Activated CD8-positive, alpha-beta memory T cell treated with anti-CD3 and anti-CD28 coated beads, Interleukin-2, amount 10 ng/mL, durations not matched to agents 7 days and 5 days (primary cell): ENCODE data around the gene SYNE4. TPM values are rescaled to one million over a fixed set of nuclear protein-coding genes. Genes with fewer than 3 reads are reported as not detected.

Source experiments
- ATAC-seq: fragments of 150-1000 bp; cut with Tn5 transposase; one replicate; pipeline ENCODE4 v1.10.0; 2021; ENCODE audit warnings: moderate library complexity
- CTCF ChIA-PET: fragments of 350-600 bp; sonication (Branson Sonifier 250); formaldehyde crosslinking; loops from one replicate; lab custom pipeline; 2021; ENCODE audit warnings: antibody characterized with exemption; lab: Charles Lee
- DNase-seq: peaks from one replicate; pipeline ENCODE4 v3.0.0-alpha.2; 2020
- H3K27ac Mint-ChIP-seq: one replicate; pipeline ENCODE4 v1.8.0; 2021; ENCODE audit warnings: mild to moderate bottlenecking, mixed read lengths
- H3K27me3 Mint-ChIP-seq: one replicate; pipeline ENCODE4 v1.8.0; 2021; ENCODE audit warnings: mixed read lengths
- H3K36me3 Mint-ChIP-seq: one replicate; pipeline ENCODE4 v1.8.0; 2021; ENCODE audit warnings: mild to moderate bottlenecking, mixed read lengths
- H3K4me1 Mint-ChIP-seq: one replicate; pipeline ENCODE4 v1.8.0; 2021; ENCODE audit warnings: mixed read lengths
- H3K4me3 Mint-ChIP-seq: one replicate; pipeline ENCODE4 v1.8.0; 2021; ENCODE audit warnings: mild to moderate bottlenecking, moderate library complexity, mixed read lengths
- H3K9me3 Mint-ChIP-seq: one replicate; pipeline ENCODE4 v1.8.0; 2022; ENCODE audit warnings: low read depth, mixed read lengths
- total RNA-seq, 2 experiments: library from RNA; stranded (reverse); gene quantifications; one replicate each; pipeline ENCODE4 v1.2.3, GENCODE V29; 2021

SYNE4 gene
- total RNA-seq, 2 experiments from 2014 or later = 1.4 to 3.2 TPM

DNA sequence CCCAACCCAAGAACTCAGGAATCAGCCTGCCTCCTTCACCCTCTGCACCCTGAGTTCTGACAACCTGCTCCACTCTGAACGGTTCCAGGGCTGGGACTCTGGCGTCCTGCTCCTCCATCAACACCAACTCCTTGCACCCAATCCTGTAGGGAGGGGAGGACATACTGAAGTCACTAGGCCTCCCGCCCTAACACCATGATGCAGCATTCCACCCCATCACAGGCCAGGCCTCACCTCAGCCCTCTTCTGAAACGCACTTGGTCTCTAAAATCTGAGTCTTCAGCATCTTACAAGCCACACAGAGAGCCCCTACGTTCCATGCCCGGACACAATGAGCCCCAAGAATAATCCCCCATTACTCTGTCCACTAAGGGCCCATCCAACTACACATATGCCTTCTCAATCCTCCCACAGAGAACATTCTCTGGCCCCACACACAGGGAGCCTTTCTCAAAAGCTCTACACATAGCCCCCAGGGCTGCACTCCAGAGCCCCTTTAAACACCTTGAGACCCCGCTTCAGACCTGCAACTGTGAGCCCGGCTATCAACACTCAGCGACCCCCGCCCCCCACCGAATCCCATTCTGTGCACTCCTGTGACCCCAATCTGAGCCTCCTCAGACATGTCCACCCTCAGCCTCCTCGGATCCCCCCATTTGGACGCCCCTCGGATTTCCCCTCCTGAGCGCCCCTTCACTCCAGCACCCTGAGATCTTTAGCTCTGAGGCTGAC lies 4.8 kb upstream of the SYNE4 start:
- peak overlapping the region; percentile 95 for H3K27ac Mint-ChIP-seq
- H3K4me1 Mint-ChIP-seq = peaks cover 33% of the 10 kb centered on the region
- CTCF ChIA-PET = interaction anchor here (0.7 to 1.5 kb wide), 4 partner anchors 19 to 240 kb away, joined by 3 to 4 read pairs (median 3); no protein-coding TSS in a partner anchor
- DNase-seq = no peak
- peaks cover 4% of the 10 kb centered on the region for H3K36me3 Mint-ChIP-seq
- H3K4me3 Mint-ChIP-seq = peak overlapping the region; percentile 92
- H3K27me3 Mint-ChIP-seq = no peaks in the 10 kb centered on the region
- no peak for ATAC-seq
- H3K9me3 Mint-ChIP-seq = no peaks in the 10 kb centered on the region

DNA sequence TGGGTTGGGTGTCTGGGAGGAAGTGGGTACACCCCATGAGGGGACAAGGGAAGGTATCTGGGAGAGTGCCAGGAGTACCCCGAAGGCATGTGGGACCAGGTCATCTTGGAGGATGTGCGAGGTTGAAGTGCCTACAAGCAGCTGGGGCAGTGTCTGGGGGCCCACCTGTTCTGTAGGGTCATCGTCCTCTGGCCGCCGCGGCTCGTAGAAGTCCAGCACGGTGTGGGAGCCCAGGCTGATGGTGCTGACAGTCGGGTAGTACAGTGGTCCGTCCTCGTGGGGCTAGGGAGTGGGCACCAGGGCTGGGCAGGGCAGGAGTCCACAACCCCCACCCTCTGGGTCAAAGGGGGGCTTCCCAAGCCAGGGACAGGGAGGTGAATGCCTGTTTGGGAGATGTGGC lies 1.8 kb upstream of the SYNE4 start:
- DNase-seq (no peak), ATAC-seq (no peak)
- Mint-ChIP-seq H3K9me3 (no peaks in the 10 kb centered on the region), H3K4me1 (peaks cover 25% of the 10 kb centered on the region), H3K27ac (no peak overlapping the region), H3K36me3 (no peaks in the 10 kb centered on the region), H3K27me3 (no peaks in the 10 kb centered on the region), H3K4me3 (no peak overlapping the region)
- CTCF ChIA-PET = no interaction called here

DNA sequence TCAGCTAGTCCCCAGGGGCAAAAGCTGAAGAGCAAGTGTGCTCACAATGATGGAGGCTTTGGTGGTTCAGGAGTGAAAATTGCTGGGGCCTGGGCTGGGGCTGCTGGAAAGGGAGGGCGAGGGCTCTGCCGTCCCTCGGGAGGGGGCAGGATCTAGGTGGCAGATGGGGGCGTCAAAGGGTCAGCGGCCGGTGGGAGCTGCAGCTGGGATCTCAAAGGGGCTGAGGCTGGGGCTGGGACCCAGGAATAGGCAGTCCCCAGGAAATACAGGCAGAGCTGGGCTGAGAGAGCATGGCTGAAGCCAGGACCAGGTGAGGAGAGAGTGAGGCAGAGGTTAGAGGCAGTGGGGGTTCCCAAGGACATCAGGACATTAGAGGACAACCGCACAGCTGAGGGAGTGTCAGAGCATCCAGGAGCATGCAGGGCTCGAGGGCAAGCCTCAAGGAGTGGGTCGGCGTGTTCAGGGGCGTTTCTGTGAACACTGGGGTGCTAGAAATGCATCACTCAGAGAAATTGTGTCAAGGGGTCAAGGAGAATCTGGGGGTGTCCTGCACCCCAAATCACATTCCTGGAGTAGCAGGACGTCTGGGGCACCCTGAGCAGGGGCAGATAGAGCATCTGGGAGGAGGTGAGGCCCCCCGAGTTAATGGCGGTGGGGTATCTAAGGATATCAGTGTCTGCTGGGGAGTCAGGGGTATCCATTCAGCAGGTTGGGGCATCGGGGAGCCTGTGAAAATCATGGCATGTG lies 1.2 kb upstream of the SYNE4 start:
- DNase-seq (no peak), ATAC-seq (no peak)
- CTCF ChIA-PET = interaction anchor here (1.3 kb wide), 1 partner anchor 51 kb away, joined by 3 read pairs; no protein-coding TSS in a partner anchor
- Mint-ChIP-seq H3K36me3 (no peaks in the 10 kb centered on the region), H3K27ac (no peak overlapping the region), H3K27me3 (no peaks in the 10 kb centered on the region), H3K4me1 (peaks cover 19% of the 10 kb centered on the region), H3K9me3 (no peaks in the 10 kb centered on the region), H3K4me3 (no peak overlapping the region)

DNA sequence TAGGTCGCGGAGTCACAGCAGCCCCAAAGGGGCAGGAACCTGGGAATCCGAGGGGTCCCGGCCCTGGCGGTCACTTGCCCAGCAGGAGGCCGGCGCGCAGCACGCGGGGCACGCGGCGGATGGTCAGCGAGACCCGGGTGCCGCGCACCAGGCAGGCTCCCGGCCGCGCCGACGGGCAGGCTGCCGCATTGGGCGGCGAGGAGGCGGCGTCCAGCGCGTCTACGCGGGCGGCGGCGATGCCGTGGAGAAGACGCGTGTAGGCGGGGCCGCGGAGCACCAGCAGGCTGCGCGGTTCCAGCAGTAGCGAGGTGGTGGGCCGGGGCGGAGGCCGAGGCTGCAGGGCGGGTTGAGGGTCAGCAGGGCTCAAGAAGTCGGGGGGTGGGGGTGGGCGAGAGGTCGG lies 607 bp upstream of the SYNE4 start:
- Mint-ChIP-seq H3K4me1 (peaks cover 14% of the 10 kb centered on the region), H3K27ac (no peak overlapping the region), H3K36me3 (no peaks in the 10 kb centered on the region), H3K9me3 (no peaks in the 10 kb centered on the region), H3K4me3 (no peak overlapping the region), H3K27me3 (no peaks in the 10 kb centered on the region)
- DNase-seq = peak; percentile 54
- CTCF ChIA-PET = interaction anchor here (1.3 kb wide), 1 partner anchor 51 kb away, joined by 3 read pairs; no protein-coding TSS in a partner anchor
- peak; percentile 24 for ATAC-seq

DNA sequence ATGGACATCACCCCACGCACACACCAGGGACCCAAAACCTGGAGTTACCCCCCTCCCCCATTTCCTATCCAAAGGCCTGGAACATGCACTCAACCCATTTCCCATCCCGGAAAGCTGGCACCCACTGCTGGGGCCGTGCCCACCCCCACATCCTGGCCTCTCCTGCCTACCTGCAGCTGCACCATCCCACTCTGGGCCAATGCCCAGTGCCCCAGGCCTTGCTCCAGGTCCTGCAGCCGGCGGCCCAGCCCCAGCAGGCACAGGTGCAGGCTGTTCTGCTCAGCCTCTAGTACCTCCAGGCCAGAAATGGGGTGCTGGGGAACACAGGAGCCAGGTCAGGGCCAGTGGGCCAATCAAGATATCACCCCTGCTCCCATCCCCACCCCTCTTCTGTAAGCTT lies 1.7 kb downstream of the SYNE4 start:
- H3K4me1 Mint-ChIP-seq = peaks cover 10% of the 10 kb centered on the region
- CTCF ChIA-PET = no interaction called here
- ATAC-seq (no peak), DNase-seq (no peak)
- peaks cover under 1% of the 10 kb centered on the region for H3K36me3 Mint-ChIP-seq
- no peak overlapping the region for H3K4me3 Mint-ChIP-seq
- no peaks in the 10 kb centered on the region for H3K9me3 Mint-ChIP-seq
- no peak overlapping the region for H3K27ac Mint-ChIP-seq
- H3K27me3 Mint-ChIP-seq = no peaks in the 10 kb centered on the region

DNA sequence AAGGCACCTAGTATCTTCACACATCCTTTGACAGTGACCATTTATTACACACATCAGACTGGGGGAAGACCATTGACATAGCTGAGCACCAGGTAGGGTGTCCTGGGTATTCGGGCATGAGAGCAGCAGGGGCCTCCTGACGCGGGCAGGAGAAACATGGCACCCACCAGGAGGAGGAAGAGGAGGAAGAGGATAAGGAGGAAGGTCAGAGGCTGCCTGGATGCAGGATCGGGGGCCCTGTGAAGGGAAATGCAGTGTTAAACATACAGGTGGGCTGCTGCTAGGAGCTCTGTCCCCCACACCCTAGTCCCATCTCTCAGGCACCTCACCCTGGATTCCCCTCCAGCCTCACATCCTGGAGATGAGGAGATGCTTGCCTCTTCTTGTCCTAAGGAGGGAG lies 5.3 kb downstream of the SYNE4 start:
- peaks cover 4% of the 10 kb centered on the region for H3K36me3 Mint-ChIP-seq
- H3K4me1 Mint-ChIP-seq = peaks cover 5% of the 10 kb centered on the region
- H3K4me3 Mint-ChIP-seq = no peak overlapping the region
- ATAC-seq = no peak
- no peaks in the 10 kb centered on the region for H3K9me3 Mint-ChIP-seq
- CTCF ChIA-PET = no interaction called here
- H3K27me3 Mint-ChIP-seq = no peaks in the 10 kb centered on the region
- H3K27ac Mint-ChIP-seq = no peak overlapping the region
- DNase-seq = no peak

DNA sequence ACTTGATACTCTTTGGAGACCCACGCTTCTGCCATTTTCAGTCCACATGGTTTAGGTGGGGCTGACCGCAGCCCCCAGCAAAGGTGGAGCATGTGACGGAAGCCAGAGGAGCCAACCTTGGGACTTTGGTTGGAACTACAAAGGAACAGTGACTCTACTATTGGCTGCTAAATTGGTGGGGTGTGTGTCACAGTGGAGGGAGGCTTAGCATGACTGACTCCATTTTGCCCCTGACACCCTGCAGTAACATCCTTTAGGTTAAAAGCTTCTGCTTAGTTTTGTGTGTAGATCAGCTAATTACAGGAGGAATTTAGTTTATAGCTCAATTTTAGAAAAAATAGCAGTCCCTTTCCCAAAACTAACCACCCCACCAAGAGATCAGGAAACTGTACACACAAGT lies 7.0 kb downstream of the SYNE4 start:
- Mint-ChIP-seq H3K36me3 (peaks cover 7% of the 10 kb centered on the region), H3K9me3 (no peaks in the 10 kb centered on the region), H3K4me1 (peaks cover 14% of the 10 kb centered on the region), H3K27ac (no peak overlapping the region), H3K27me3 (no peaks in the 10 kb centered on the region), H3K4me3 (no peak overlapping the region)
- DNase-seq = no peak
- no peak for ATAC-seq
- CTCF ChIA-PET = interaction anchor here (0.6 kb wide), 1 partner anchor 48 kb away, joined by 3 read pairs; no protein-coding TSS in a partner anchor

DNA sequence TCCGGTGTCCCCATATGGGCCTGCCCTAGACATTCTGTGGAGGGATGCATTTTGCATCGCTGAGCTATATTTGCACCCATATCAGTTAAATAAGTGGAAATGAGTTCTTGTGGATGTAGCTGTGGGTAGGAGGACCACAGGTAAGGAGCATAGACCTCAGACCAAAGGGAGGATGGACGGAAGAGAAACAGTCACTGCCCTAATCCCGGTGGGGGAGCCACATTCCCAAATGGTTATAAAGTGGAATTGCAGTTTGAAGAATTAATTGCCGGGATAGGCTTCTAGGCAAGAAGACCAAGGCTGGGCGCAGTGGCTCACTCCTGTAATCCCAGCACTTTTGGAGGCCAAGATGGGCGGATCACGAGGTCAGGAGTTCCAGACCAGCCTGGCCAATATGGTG lies 11.8 kb downstream of the SYNE4 start:
- Mint-ChIP-seq H3K27ac (no peak overlapping the region), H3K9me3 (no peaks in the 10 kb centered on the region), H3K27me3 (no peaks in the 10 kb centered on the region), H3K4me3 (no peak overlapping the region), H3K4me1 (peaks cover 32% of the 10 kb centered on the region), H3K36me3 (peaks cover 6% of the 10 kb centered on the region)
- CTCF ChIA-PET = interaction anchor here (1.2 kb wide), 1 partner anchor 18 kb away, joined by 3 read pairs; no protein-coding TSS in a partner anchor
- ATAC-seq (no peak), DNase-seq (no peak)

DNA sequence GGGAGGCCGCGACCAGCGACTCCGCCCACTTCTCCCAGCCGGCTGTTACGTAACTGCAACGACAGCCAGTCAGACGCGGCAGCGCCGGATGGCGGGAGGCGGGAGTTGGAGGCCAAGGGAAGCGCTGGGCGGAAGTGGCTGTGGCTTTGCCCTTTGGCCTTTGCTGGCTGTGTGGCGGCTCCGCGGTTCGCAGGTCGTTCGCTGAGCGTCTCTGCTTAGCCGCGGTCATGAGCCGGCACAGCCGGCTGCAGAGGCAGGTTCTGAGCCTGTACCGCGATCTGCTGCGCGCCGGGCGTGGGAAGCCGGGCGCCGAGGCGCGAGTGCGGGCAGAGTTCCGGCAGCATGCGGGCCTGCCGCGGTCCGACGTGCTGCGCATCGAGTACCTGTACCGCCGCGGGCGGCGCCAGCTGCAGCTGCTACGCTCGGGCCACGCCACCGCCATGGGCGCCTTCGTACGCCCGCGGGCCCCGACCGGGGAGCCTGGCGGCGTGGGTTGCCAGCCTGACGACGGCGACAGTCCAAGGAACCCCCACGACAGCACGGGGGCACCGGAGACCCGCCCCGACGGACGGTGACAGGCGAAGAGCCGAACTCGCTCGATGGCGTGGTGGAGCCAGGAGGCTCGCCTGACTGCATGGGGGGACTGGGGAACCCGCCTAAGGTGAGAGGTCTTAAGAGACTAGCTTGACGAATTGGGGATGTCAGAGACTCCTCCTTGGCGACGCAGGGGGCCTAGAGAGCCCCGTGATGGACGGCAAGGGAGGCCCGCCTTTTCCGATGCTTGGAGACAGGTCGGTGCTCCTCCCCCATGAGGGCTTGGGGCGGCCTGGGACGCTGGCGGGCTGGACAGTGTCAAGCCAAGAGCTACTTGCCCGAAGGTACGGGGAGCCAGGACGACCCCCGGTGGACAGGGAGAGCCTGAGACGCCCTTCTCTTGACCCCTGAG lies 13.3 kb downstream of the SYNE4 start, which contains the start of gene SDHAF1:
Gene SDHAF1, plus strand, starts transcription at position 141 of the 946 bp plus-strand sequence. Its CDS starts 87 bp downstream, at position 228.
- peak; percentile 97 for DNase-seq
- Mint-ChIP-seq H3K27me3 (no peaks in the 10 kb centered on the region), H3K9me3 (no peaks in the 10 kb centered on the region), H3K27ac (peak within 1 kb of the TSS; percentile 86), H3K36me3 (peaks cover 4% of the 10 kb centered on the region), H3K4me3 (peak within 1 kb of the TSS; percentile 79), H3K4me1 (peaks cover 30% of the 10 kb centered on the region)
- CTCF ChIA-PET = interaction anchor here (1.2 to 1.8 kb wide), 3 partner anchors 9 to 52 kb away, joined by 3 to 4 read pairs (median 4); no protein-coding TSS in a partner anchor
- peak; percentile 91 for ATAC-seq

DNA sequence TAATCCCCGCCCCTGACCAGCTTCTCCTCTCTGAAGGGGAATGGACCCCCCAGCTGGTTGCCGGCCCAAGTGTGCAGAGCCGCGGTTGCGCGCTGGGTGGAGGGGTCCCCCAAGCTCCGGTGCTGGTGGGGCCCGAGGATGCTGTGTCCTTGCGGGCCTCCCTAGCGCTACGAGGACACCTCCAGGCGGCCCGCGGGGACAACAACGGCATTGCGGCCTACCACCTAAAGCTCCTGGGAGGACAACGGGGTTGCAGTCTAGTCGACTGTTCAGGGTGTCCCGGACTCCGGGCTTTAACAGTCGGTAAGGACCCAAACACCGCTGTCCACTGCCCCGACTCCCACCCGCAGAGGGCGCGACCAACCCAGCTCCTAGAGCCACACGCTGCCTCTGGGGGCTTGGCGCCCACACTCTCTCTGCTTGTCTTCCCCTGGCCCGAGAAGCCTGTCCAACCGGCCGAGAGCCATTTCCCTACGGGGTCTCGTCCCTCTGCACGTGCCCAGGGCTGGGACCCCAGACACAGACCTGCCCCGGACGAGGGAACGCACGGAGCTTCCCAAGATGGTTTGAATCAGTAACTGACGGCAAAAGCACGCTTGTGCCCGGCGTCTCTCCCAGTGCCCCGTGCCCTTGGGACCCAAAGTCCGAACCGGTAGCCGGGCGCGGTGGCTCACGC lies 14.6 kb downstream of the SYNE4 start:
- no peak overlapping the region for H3K27ac Mint-ChIP-seq
- peak overlapping the region; percentile 79 for H3K4me3 Mint-ChIP-seq
- peaks cover 27% of the 10 kb centered on the region for H3K4me1 Mint-ChIP-seq
- H3K27me3 Mint-ChIP-seq = peaks cover 1% of the 10 kb centered on the region
- no peaks in the 10 kb centered on the region for H3K9me3 Mint-ChIP-seq
- H3K36me3 Mint-ChIP-seq = peaks cover 4% of the 10 kb centered on the region
- ATAC-seq (no peak), DNase-seq (no peak)
- CTCF ChIA-PET = interaction anchor here (0.7 to 1.8 kb wide), 2 partner anchors 20 to 53 kb away, joined by 3 to 4 read pairs; partner anchors contain the start of gene ALKBH6

DNA sequence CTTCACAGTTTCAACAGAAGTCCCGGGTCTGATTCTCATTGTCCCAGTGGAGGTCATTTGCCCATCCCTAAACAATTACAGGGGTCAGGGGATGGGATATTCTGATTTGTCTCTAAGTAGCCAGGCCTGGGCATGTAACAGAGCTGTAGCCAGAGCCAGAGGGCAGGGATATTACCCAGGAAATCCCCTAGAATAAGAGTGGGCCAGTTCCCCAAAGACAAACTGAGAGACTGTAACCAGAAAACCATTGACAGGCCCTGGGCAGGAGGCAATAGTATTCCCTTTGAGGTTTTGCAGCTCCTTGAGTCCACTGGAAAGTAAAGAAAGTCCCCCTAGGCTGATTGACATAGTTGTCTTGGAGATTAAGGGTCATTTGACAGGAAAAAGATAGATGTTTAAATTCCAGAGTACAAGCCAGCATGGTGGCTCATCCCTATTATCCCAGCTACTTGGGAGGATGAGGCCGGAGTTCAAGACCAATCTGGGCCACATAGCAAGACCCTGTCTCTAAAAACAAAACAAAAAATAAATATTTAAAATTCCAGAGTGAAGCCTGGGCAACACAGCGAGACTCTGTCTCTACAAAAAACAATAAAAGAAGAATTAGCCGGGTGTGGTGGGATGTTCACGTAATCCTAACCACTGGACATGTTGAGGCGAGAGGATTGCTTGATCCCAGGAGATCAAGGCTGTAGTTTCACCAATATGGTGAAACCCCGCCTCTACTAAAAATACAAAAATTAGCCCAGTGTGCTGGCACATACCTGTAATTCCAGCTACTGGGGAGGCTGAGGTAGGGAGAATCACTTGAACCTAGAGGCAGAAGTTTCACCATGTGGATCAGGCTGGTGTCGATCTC lies 15.5 kb downstream of the SYNE4 start:
- Mint-ChIP-seq H3K4me1 (peaks cover 27% of the 10 kb centered on the region), H3K27me3 (peaks cover 11% of the 10 kb centered on the region), H3K4me3 (no peak overlapping the region), H3K9me3 (no peaks in the 10 kb centered on the region), H3K36me3 (peaks cover 5% of the 10 kb centered on the region), H3K27ac (no peak overlapping the region)
- no peak for ATAC-seq
- DNase-seq = no peak
- CTCF ChIA-PET = no interaction called here
